Right lobe of liver (tissue), 4 donors: ENCODE data around the gene TOMM70.

Source experiments
- CTCF ChIP-seq, 4 donors: fragments of 200-600 bp in 3 of 4; fragments of 450-650 bp in 1 of 4; IDR thresholded peaks; one replicate each; pipeline versions ENCODE4 v1.5.1 to v1.8.0; 2016 to 2022; ENCODE audit warnings: antibody characterized with exemption in 4 of 4, mild to moderate bottlenecking in 2 of 4
- POLR2A ChIP-seq: fragments of 450-650 bp; IDR thresholded peaks from one replicate; pipeline ENCODE4 v1.6.1; 2017; ENCODE audit warnings: antibody characterized with exemption, mild to moderate bottlenecking
- donor health status: DM: no; HTN: no; CAD: no.
- donor health status: DM: no; HTN: no; CAD: no.
- donor health status: DM: no; HTN: yes; CAD: no.

GRCh38 chr3:100334488-100335351 is 66.2 kb downstream of the TOMM70 start, which contains the start of gene NIT2:
- TF ChIP-seq CTCF (IDR thresholded peaks at IDR 0.05) = no peak
- TF ChIP-seq POLR2A = peak; percentile 93
